HepG2 (cell line): ENCODE results near the gene PITX3. TPM values are rescaled to one million over a fixed set of nuclear protein-coding genes. Genes with fewer than 3 reads are reported as not detected.
A peak's percentile ranks its signal among the peaks of the same experiment; 100 is the strongest.

Experiments used
- ATF2 ChIP-seq: sonication (generic); formaldehyde crosslinking; IDR thresholded peaks from 2 replicates; pipeline ENCODE4 v1.4.0; 2020; ENCODE audit warnings: missing genetic modification reagents
- BRD4 ChIP-seq: sonication (generic); formaldehyde crosslinking; IDR thresholded peaks from 2 replicates; pipeline ENCODE4 v1.4.0; 2020; ENCODE audit warnings: missing genetic modification reagents
- CEBPZ ChIP-seq: IDR thresholded peaks from 2 replicates; pipeline ENCODE4 v1.6.1; 2012; ENCODE audit warnings: low read length, improper control_type of control experiment
- KDM4B ChIP-seq: sonication (generic); formaldehyde crosslinking; IDR thresholded peaks from 2 replicates; pipeline ENCODE4 v1.4.0; 2020; ENCODE audit warnings: missing genetic modification reagents
- NCOA5 ChIP-seq: sonication (generic); formaldehyde crosslinking; IDR thresholded peaks from 2 replicates; pipeline ENCODE4 v1.4.0; 2020; ENCODE audit warnings: missing genetic modification reagents
- NCOR1 ChIP-seq: fragments of 200-600 bp; sonication (generic); IDR thresholded peaks from 2 replicates; pipeline ENCODE4 v1.7.0; 2017; ENCODE audit warnings: antibody characterized with exemption, low read length, borderline replicate concordance
- NRL ChIP-seq: sonication (generic); formaldehyde crosslinking; IDR thresholded peaks from 2 replicates; pipeline ENCODE4 v1.5.0; 2020; ENCODE audit warnings: missing genetic modification reagents, mild to moderate bottlenecking, moderate library complexity, borderline replicate concordance
- SALL2 ChIP-seq: sonication (generic); formaldehyde crosslinking; IDR thresholded peaks from 2 replicates; pipeline ENCODE4 v1.8.1; 2023; ENCODE audit warnings: mild to moderate bottlenecking, missing genetic modification reagents, inconsistent platforms
- SRSF9 ChIP-seq: fragments of 200-400 bp; formaldehyde crosslinking; IDR thresholded peaks from 2 replicates; pipeline ENCODE4 v1.6.1; 2018; ENCODE audit warnings: borderline replicate concordance, mild to moderate bottlenecking, low read depth, low read length; ENCODE audit not compliant: insufficient read depth, poor library complexity, severe bottlenecking
- XBP1 ChIP-seq: sonication (generic); formaldehyde crosslinking; IDR thresholded peaks from 2 replicates; pipeline ENCODE4 v1.5.0; 2020; ENCODE audit warnings: missing genetic modification reagents
- ZBTB44 ChIP-seq: sonication (generic); formaldehyde crosslinking; IDR thresholded peaks from 2 replicates; pipeline ENCODE4 v1.4.0; 2020; ENCODE audit warnings: missing genetic modification reagents
- ZFP41 ChIP-seq: sonication (generic); formaldehyde crosslinking; IDR thresholded peaks from 2 replicates; pipeline ENCODE4 v1.4.0; 2020; ENCODE audit warnings: mild to moderate bottlenecking, missing genetic modification reagents, borderline replicate concordance
- ZNF274 ChIP-seq: sonication (generic); formaldehyde crosslinking; IDR thresholded peaks from 2 replicates; pipeline ENCODE4 v1.5.1; 2020; ENCODE audit warnings: mild to moderate bottlenecking, missing genetic modification reagents
- ZNF616 ChIP-seq: sonication (generic); formaldehyde crosslinking; IDR thresholded peaks from 2 replicates; pipeline ENCODE4 v1.5.0; 2020; ENCODE audit warnings: low read depth, mild to moderate bottlenecking, missing genetic modification reagents
- ZNF776 ChIP-seq: sonication (generic); formaldehyde crosslinking; IDR thresholded peaks from 2 replicates; pipeline ENCODE4 v1.4.0; 2020; ENCODE audit warnings: mild to moderate bottlenecking, missing genetic modification reagents
- ZNF850 ChIP-seq: sonication (generic); formaldehyde crosslinking; conservative IDR thresholded peaks from 2 replicates; pipeline ENCODE4 v1.9.0; 2021; ENCODE audit warnings: mild to moderate bottlenecking, missing genetic modification reagents
- polyA plus RNA-seq, 8 experiments: library from polyadenylated mRNA; depleted of rRNA in 3 of 8; stranded (reverse) in 7 of 8; unstranded in 1 of 8; fragments of >200 nt; fragmentation: Illumina TruSeq in 4 of 8; extraction: Trizol in 4 of 8; gene quantifications; 2 replicates each; pipeline versions ENCODE4 v1.2.1 to v1.2.3, GENCODE V29; 2011 to 2016; ENCODE audit warnings: low read depth in 4 of 8, missing spikeins in 1 of 8, mixed read lengths in 1 of 8; ENCODE audit not compliant: insufficient read depth in 1 of 8
- total RNA-seq, 5 experiments: library from RNA; depleted of rRNA; stranded (reverse); fragments of >200 nt; fragmentation: Illumina TruSeq; extraction: Trizol; gene quantifications; 2 replicates each; pipeline ENCODE4 v1.2.3, GENCODE V29; 2016; ENCODE audit warnings: low read depth in 1 of 5
- TF ChIP-seq, protein P1 (sequence below): sonication (generic); formaldehyde crosslinking; conservative IDR thresholded peaks from 2 replicates; pipeline ENCODE4 v1.5.0; 2020; ENCODE audit warnings: missing genetic modification reagents
- TF ChIP-seq, protein P2 (sequence below): sonication (generic); formaldehyde crosslinking; IDR thresholded peaks from 2 replicates; pipeline ENCODE4 v1.8.0; 2022; ENCODE audit warnings: missing genetic modification reagents, low read depth, mild to moderate bottlenecking, borderline replicate concordance
- TF ChIP-seq, protein P3 (sequence below): sonication (generic); formaldehyde crosslinking; IDR thresholded peaks from 2 replicates; pipeline ENCODE4 v1.4.0; 2020; ENCODE audit warnings: mild to moderate bottlenecking, missing genetic modification reagents

Gene PITX3
- total and polyA plus RNA-seq, 2 of the 13 experiments (the other 11 are each of a cell fraction or from before 2014, with no cell fraction given) = not detected

- TF ChIP-seq CEBPZ (no peak), XBP1 (CRISPR knock-in tag) (no peak), ZNF616 (CRISPR knock-in tag) (no peak), ZNF274 (no peak), KDM4B (CRISPR knock-in tag) (no peak), ZNF776 (CRISPR knock-in tag) (no peak), ZNF850 (no peak), ATF2 (CRISPR knock-in tag) (peak; percentile 24; the same call in 1 of the 2 replicates), ZBTB44 (CRISPR knock-in tag) (no peak), SRSF9 (no peak), SALL2 (CRISPR knock-in tag) (no peak), NCOR1 (no peak), NCOA5 (no peak), ZFP41 (CRISPR knock-in tag) (no peak), BRD4 (CRISPR knock-in tag) (no peak), NRL (CRISPR knock-in tag) (peak; percentile 71)
- TF ChIP-seq, protein P1, sequence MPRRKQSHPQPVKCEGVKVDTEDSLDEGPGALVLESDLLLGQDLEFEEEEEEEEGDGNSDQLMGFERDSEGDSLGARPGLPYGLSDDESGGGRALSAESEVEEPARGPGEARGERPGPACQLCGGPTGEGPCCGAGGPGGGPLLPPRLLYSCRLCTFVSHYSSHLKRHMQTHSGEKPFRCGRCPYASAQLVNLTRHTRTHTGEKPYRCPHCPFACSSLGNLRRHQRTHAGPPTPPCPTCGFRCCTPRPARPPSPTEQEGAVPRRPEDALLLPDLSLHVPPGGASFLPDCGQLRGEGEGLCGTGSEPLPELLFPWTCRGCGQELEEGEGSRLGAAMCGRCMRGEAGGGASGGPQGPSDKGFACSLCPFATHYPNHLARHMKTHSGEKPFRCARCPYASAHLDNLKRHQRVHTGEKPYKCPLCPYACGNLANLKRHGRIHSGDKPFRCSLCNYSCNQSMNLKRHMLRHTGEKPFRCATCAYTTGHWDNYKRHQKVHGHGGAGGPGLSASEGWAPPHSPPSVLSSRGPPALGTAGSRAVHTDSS = no peak
- TF ChIP-seq, protein P2, sequence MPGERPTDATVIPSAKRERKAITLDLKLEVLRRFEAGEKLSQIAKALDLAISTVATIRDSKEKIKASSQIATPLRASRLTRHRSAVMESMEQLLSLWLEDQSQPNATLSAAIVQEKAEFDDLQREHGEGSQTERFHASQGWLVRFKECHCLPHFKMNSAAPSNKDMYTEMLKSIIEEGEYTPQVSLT = no peak
- TF ChIP-seq, protein P3, sequence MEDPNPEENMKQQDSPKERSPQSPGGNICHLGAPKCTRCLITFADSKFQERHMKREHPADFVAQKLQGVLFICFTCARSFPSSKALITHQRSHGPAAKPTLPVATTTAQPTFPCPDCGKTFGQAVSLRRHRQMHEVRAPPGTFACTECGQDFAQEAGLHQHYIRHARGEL = no peak
Measured at GRCh38 chr10:102231357-102232318, 9.7 kb downstream of the PITX3 start (continued).
